T-helper 2 cell treated with Interferon-gamma antibody and Interleukin-4, amounts not matched to agents 100 ng/mL and 5 ng/mL, for 36 hours (primary cell): ENCODE results near the gene EIF5AL1. TPM values are rescaled to one million over a fixed set of nuclear protein-coding genes. Genes with fewer than 3 reads are reported as not detected.
"Not testable (repeated sequence)": the region's sequence is repeated elsewhere in the genome, so short reads cannot be mapped to it uniquely, and the experiment has no call there.

Experiments
- intact Hi-C: fragments of 100-400 bp; cut with micrococcal nuclease; formaldehyde crosslinking; loops from one replicate; pipeline ENCODE4 v1.15.1; 2023
- total RNA-seq: library from RNA; stranded (reverse); gene quantifications from 2 replicates; pipeline ENCODE4 v1.2.3, GENCODE V29; 2022

Gene EIF5AL1
- total RNA-seq, 1 donor from 2014 or later: 0.11 TPM

DNA sequence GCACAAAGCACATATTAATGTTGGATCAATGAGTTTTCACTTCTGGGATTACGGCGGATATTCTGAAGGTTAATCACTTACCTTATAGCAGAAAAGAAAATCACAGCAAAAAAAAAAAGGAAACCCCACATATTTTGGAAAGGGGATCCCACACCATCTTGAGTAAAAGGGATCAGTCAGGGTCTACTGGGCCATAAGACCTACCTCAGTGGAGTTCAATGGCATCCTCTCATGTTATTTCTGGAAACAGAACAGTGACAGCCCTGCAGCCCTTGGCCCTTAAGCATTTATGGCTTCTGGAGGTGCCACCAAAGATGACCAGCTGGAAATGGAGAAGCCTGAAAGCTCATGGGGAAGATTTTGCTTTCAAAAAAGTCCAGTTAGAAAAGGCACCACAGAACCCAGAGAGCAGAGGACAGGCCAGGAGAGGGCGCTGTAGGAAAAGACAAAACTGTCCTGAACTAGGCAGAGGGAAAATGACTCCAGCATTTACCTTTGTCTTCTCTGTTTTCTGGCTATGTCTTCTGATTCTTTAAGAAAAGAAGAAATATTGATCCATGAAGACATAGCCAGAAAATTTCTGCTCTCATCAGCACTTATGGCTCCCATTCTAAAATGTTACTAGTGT, 2.9 kb upstream of the EIF5AL1 start:
- intact Hi-C loops: not testable (repeated sequence)

DNA sequence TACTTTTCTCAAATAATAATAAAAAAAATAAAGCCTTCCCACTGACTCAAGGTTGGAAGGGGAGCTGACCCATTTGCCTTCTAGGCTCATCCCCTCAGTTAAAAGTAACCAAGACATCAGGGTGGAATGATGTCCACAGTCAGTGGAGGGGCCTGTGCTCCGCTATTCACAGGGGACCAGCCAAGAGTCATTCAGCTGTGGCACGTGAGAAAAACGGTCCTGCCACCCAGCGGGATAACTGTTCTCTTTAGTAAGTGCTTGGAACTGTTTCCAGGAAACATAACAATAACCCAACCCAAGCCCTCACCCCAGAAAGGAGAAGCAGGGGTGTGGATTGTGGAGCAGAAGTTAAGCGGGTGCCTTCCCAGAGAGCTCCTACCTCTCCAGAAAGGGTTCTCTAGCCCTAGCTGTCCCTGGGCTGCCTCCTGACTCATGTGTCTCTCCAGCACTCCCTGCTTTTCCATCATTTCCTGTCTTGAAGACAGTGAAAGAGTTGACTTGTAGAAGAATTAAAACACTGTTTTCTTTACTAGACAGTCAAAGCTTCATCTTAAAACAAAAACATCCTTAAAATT, 2.3 kb upstream of the EIF5AL1 start:
- intact Hi-C loops: not testable (repeated sequence)

DNA sequence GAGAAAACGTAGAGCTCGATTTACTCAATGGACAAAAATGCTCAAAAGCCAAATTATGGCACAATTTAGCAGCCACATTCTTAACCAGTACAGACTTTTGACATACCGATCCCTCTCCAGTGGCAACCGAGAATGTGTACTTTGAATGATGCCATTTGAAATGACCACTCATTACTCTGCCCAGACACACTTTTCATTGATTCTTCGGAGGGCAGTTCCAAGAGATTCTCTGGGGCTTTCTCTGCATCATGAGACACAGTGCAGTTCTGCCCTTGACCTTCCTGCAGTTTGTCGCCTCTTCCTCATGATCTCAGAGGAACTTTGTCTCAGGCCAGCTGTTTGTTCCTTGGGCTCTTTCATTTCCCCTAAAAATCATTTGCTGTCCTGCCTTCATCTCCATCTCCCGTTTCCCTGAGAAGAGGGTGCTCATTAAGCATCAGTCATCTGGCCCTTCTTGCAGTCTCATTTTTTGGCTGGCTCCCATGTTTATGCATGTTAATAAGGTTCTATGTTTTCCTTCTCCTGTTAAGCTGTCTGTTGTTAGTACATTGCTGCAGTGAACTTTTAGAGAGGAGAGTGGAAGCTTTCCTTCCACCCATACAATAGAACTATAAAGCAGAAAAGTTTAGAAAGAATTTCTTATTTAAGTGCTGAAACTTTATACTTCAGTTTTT, 4.3 kb downstream of the EIF5AL1 start:
- intact Hi-C loops: not testable (repeated sequence)

DNA sequence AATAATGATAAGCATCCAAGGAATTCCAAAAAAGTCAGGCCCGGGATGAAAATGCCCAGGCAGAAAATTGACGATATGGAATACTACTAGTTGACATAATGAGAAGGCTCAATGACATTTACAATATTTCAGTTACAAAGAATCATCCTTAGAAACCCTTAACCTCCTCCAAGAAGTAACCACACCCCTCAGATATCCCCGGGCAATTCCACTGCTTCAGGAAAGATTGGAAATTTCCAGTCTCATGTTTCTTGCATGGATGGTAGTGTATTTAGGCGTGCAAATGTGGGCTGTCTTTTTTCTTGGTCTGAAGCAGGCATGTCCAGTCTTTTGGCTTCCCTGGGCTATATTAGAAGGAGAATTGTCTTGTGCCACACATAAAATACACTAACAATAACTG, 5.2 kb downstream of the EIF5AL1 start:
- intact Hi-C loops: not testable (repeated sequence)

DNA sequence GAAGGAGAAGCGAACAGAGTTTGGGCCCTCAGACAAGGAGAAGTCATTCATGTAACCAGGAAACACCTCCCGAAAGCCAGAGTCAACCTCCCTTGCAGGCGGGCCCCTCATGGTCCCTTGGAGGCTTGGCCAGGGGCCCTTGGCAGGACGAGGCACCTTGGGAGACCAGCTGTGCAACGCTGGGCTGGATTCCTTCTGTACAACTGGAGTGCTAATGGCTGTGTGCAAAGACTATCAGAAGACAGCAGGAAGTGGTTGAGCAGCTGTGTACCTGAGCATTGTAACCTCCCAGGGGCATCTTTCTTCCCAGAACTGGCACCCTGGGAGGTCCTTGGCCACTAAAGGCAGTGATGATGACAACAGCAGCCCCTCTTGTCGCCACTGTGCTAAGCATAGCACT, 9.4 kb downstream of the EIF5AL1 start:
- intact Hi-C loops: not testable (repeated sequence)

DNA sequence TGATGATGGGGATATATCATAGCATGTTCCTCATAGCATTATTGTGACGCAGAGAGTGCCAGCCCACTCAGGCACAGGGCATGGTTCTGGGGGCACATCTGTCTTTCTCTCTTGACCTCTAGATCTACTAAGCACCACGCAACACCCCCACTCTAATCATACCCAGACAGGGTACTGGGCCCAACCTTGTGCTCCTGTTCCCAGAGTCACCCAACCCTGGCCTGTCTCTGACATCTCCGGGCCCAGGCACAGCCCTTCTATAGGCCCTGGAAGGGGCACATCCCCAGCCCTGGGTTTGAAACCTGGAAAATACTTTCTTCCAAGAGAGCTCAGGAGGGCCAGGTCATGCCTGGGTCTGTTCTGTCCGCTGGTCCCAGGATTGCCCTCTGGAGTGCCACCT, 10.1 kb downstream of the EIF5AL1 start:
- intact Hi-C loops: not testable (repeated sequence)

DNA sequence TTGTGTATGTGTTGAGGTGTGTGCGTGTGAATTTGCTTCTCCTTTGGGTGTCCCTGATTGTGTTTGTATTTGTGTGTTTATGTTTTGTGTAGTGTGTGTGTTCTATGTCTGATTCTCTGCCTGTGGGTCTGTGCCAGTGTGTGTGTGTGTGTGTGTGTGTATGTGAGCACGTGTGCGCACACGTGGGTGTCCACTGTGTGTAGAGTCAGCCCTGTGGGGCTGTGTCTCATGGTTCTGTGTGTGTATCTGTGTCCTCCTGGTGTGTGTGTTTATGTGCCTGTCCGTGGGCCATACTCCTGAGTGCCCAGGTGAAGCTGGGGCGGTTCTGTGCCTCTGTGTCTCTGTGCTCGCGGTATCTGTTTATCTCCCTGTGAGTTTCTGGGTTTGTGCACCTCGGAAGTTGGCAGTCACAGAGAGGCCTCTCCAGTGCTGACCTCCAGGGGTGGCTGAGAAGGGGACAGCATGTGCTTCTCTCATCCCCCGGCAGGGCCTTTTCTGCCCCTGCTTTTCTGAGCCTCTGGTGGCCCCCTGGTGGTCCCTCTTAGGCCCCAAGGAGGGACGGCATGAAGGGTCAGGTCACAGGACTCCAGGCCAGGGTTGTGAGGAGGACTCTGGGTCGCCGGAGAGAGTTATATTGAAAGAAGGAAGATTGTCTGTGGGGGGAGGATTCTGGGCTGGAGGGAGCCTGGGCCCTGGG, 11.0 kb downstream of the EIF5AL1 start:
- intact Hi-C loops: not testable (repeated sequence)

DNA sequence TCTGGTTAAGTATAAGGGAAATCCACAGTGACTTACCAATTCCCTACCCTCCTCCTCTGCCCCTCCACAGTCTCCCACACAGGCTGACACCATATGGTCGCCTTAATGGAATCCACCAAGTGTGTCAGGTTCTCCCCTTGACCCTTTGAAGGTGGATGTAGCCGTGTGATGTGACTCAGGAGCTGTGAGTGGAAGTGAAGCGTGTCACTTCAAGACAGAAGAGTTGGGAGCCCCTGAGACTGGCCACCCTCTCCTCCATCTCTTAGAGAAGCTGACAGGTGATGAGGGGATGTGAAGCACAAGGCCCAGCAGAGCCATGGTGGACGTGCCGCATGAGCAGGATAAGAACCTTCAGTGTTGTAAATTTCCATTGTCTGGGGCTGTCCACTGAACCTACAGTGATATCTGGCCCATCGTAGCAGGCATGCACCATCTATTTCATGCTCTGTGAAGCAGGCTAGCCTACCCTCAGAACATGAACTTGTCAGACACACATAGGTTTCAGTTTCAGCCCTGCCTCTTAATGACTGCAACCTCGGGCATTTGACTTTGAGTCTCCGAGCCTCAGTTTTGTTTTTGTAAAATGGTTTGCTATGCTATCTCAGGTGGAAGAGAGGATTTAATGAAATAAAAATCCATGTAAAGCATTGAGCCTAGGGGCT, 12.8 kb downstream of the EIF5AL1 start:
- intact Hi-C loops: not testable (repeated sequence)

DNA sequence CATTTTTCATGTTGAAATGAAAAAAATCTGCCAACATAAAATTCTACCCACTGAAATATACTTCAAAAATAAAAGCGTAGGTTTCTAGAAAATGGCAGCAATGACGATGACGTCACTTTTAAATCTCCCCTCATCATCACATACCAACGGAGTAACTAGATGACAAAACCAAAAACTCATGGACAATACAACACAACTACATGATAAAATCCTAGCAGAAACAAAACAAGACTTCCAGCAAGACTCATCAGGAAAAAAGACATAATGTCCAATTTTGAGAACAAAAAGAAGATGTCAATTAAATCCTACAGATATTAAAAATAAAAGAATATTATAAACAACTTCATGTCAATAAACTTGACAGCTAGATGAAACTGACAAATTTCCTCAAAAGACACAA, 15.9 kb downstream of the EIF5AL1 start:
- intact Hi-C loops: not testable (repeated sequence)

DNA sequence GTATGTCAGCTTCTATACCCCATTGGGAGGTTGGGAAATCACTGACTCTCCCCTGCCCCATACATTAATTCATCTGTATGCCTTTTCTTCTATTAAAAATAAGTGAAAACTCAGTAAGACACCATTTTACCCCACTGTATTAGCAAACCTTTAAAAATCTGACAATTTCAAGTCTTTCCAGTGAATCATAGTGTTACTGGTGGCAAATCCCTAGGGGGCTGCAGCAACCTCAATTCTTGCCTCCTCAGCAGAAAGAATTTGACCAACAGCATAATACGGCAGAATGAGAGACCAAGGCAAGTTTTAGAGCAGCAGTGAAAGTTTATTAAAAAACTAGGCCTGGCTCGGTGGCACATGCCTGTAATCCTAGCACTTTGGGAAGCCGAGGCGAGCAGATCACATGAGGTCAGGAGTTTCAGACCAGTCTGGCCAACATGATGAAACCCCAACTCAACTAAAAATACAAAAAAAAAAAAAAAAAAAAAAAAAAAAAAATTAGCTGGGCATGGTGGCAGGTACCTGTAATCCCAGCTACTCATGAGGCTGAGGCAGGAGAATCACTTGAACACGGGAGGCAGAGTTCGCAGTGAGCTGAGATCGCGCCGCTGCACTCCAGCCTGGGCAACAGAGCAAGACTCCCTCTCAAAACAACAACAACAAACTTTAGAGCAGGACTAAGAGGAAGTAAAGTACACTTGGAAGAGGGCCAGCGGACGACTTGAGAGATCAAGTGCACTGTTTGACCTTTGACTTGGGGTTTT, 21.0 kb downstream of the EIF5AL1 start:
- intact Hi-C loops: not testable (repeated sequence)

DNA sequence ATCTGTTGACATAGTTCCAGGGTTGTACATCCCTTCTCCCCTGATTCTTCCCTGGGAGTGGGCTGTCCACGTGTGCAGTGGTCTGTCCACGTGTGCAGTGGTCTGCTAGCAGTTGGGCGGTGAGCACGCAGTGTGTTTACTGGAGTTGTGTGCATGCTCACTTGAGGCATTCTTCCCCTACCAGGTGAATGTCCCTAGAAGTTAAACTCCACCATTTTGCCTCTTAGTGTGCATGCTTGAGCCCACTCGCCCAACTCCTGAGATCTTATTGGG, 21.5 kb downstream of the EIF5AL1 start:
- intact Hi-C loops: not testable (repeated sequence)

DNA sequence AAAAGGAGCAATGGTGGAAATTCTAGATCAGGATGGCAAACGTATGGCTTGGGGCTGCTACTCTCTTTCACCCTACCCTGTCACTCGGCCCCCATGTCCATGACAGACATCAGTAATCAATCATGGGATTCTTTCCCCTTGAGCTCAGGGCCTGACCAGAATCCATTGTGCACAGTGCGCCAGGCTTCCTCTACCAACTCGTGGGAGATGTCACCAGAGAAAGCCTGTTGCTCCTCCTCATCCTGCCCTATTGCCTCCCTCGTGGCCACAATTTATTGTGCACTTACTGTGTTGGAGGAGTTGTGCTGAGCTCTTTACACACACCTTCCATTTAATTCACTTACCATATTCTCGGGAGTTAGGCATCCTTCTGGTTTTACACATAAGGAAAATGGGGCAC, 26.0 kb downstream of the EIF5AL1 start:
- intact Hi-C loops: loop anchor here (5.0 kb wide), 1 partner anchor 389 kb away; no protein-coding TSS in a partner anchor

DNA sequence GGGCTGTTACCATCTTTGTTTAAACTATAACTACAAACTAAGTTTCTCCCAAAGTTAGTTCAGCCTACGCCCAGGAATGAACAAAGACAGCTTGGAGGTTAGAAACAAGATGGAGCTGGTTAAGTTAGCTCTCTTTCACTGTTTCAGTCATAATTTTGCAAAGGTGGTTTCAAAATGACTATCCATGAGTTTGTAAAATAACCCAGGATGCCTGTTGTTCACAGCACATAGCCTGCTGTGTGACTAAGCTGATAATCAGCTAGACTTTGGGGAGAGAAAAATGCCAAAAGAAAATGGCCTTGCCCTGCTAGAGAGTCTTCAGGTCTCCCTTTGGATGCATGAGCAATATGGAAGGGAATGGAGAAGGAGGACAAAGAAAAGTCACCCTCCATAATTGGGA, 28.6 kb downstream of the EIF5AL1 start:
- intact Hi-C loops: not testable (repeated sequence)

DNA sequence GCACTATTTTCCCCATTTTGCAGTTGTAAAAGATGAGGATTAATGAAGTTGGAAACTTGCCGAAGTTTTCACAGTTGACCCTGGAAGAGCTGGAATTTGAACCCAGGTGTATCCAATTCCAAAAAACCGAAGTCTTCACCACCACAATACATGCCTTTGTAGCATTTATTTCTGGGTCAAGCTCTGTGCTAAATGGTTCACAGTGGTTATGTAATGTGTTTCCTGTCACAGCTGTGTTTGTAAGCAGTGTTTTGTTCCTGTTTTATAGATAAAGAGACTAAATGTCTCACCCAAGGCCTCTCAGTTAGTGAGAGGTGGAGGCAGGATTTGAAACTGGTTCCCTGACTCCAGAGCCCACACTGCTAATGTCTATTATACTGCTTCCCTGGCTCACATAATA, 30.3 kb downstream of the EIF5AL1 start:
- intact Hi-C loops: no loop called here

DNA sequence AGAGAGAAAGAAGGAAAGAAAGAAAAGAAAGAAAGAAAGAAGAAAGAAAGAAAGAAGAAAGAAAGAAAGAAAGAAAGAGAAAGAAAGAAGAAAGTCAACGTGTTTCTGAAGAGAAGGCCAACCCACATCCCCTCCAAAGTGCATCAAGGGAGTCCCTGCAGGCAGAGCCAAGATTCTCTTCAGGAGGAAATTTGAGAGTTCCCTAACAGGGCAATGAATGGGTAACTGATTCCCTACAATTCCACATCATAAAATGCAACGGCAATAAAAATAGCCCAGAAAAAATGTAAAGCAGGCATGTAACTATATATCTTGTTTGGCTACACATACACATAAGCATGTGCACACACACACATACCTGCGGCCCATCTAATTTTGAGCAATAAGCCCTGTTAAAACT, 32.1 kb downstream of the EIF5AL1 start:
- intact Hi-C loops: not testable (repeated sequence)

DNA sequence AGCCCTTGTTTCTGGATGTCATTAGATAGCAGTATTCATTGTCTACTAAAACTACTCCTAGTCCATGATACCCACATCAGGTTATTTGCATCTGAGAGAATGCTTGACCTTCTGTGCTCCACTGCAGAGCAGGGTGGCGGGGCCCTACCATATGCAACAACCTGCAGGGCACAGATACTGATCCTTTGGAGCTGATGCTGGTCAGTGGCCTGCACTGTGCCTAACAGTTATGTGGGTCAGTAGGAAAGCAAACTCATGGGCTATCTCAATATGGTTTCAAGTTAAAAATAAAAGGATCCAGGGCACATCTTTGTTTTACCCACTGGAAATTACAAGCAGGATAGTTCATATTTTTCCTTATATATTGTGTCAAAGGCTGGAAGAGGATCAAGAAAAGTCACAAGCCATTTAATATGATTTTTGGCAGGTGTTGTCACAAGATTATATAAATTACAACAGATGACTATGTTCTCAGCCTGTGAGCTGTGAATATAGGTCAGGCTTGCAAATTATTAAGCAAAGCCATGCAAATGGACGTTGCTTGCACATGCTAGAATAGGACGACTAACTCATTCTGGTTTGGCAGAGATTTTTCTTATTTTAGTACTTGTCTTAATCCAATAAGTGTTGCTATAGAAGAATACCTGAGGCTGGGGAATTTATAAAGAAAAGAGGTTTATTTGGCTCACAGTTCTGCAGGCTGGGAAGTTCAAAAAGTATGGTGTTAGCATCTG, 32.8 kb downstream of the EIF5AL1 start:
- intact Hi-C loops: not testable (repeated sequence)

DNA sequence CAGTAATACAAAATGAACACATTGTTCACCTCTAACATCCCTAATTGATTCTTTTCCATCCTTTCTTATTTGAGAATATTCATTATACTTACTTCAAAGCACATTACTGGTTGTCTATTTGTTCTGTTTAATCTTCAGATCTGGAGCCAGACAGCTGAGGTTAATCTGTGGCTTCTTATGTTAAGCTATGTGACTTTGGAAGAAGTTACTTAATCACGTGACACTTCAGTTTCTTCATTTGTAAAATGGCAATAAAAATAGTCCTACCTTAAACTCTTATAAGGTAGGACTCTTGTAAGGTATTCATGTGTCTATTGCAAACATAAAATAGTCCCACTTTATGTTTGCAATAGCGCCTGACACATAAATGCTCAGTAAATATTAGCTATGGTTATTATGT, 34.8 kb downstream of the EIF5AL1 start:
- intact Hi-C loops: not testable (repeated sequence)

DNA sequence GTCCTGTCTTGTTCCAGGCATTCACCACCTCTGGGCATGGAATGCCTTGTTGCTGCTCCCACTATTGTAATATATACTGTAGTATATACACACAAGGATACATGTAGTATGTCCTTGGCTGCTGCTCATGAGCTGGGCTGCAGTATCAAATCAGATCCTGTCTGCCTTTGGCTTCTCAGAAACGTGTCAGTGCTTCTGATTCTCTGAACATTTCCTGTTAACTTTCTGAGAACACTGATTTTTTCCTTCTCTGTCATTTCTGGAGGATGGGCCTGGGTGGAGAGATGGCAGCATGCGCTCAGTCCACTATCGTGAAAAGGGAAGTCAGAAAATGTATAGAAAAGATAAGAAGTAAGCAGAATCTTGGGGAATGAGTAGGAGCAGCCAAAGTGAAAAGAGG, 35.6 kb downstream of the EIF5AL1 start:
- intact Hi-C loops: no loop called here

DNA sequence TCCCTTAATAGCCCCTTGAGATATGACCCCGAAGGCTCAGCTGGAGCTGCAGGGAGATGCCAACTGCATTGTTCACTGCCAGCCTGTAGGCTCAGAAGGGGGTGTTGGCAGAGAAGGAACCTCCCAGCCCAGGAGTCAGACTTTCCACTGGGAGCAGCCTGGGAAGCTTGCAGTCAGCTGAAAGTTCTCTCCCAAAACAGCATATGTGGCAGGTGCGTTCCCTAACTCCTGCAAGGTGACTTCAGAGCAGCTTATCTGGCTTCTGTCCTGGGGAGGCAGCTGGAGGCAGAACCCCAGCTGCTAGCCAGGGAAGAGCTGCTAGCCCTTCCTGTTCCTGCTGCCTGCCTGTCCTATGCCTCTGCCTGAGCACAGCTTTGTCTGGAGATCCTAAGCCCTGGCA, 39.8 kb downstream of the EIF5AL1 start:
- intact Hi-C loops: no loop called here
